T-helper 1 cell treated with Interleukin-12 subunit alpha and Interleukin-12 subunit beta and Interleukin-4 antibody, amounts not matched to agents 30 μg/mL and 1 μg/mL, for 36 hours (primary cell): ENCODE results near the gene CTNNA2.

ENCODE experiments used
- H3K27ac Mint-ChIP-seq: one replicate; pipeline ENCODE4 v1.8.0; 2021; ENCODE audit warnings: mild to moderate bottlenecking, mixed read lengths
- H3K27me3 Mint-ChIP-seq: one replicate; pipeline ENCODE4 v1.8.0; 2021; ENCODE audit warnings: low read depth, mixed read lengths
- H3K36me3 Mint-ChIP-seq: one replicate; pipeline ENCODE4 v1.8.0; 2021; ENCODE audit warnings: low read depth, mixed read lengths
- H3K4me1 Mint-ChIP-seq: one replicate; pipeline ENCODE4 v1.8.0; 2021; ENCODE audit warnings: low read depth, mixed read lengths
- H3K4me3 Mint-ChIP-seq: one replicate; pipeline ENCODE4 v1.8.0; 2021; ENCODE audit warnings: mild to moderate bottlenecking, moderate library complexity, mixed read lengths
- H3K9me3 Mint-ChIP-seq: one replicate; pipeline ENCODE4 v1.8.0; 2021; ENCODE audit warnings: mixed read lengths

CTNNA2 gene

GRCh38 chr2:79711098-79711497 is 198.2 kb downstream of the CTNNA2 start:
- Mint-ChIP-seq H3K4me3 (no peak overlapping the region), H3K27me3 (no peaks in the 10 kb centered on the region), H3K36me3 (no peaks in the 10 kb centered on the region), H3K4me1 (no peaks in the 10 kb centered on the region), H3K27ac (no peak overlapping the region), H3K9me3 (peaks cover 16% of the 10 kb centered on the region)

- H3K4me3 Mint-ChIP-seq, result no peak overlapping the region
- H3K27ac Mint-ChIP-seq, result no peak overlapping the region
- no peaks in the 10 kb centered on the region for H3K27me3 Mint-ChIP-seq
- H3K36me3 Mint-ChIP-seq, result no peaks in the 10 kb centered on the region
- H3K9me3 Mint-ChIP-seq, result peaks cover 17% of the 10 kb centered on the region
- no peaks in the 10 kb centered on the region for H3K4me1 Mint-ChIP-seq
These were observed 200.4 kb downstream of the CTNNA2 start for GRCh38 chr2:79713131-79713785.

GRCh38 chr2:79714283-79714682 is 201.4 kb downstream of the CTNNA2 start:
- Mint-ChIP-seq H3K4me1 (no peaks in the 10 kb centered on the region), H3K9me3 (peaks cover 14% of the 10 kb centered on the region), H3K4me3 (no peak overlapping the region), H3K27ac (no peak overlapping the region), H3K27me3 (no peaks in the 10 kb centered on the region), H3K36me3 (no peaks in the 10 kb centered on the region)

DNA sequence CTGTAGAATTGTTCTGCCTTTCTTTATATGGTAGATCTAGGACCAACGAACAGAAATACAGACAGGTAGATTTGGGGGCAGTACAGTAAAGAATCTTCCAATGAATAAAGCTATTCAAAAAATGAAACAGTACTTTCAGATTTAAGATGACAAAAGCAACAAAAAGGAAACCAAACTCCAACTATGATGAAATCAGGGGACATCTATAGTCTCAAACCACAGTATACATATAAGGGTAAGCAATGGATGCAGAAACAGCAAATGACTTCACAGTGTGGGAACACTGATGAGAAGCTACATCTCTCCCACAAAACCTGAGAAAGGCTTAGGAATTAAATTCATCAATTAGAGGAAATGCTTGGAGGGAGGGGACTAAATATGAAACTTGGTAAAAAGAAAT is 202.5 kb downstream of the CTNNA2 start:
- peaks cover 14% of the 10 kb centered on the region for H3K9me3 Mint-ChIP-seq
- no peaks in the 10 kb centered on the region for H3K4me1 Mint-ChIP-seq
- H3K4me3 Mint-ChIP-seq, result no peak overlapping the region
- H3K27me3 Mint-ChIP-seq, result no peaks in the 10 kb centered on the region
- no peak overlapping the region for H3K27ac Mint-ChIP-seq
- no peaks in the 10 kb centered on the region for H3K36me3 Mint-ChIP-seq

- no peak overlapping the region for H3K27ac Mint-ChIP-seq
- H3K4me1 Mint-ChIP-seq, result no peaks in the 10 kb centered on the region
- no peak overlapping the region for H3K4me3 Mint-ChIP-seq
- peaks cover 14% of the 10 kb centered on the region for H3K9me3 Mint-ChIP-seq
- no peaks in the 10 kb centered on the region for H3K36me3 Mint-ChIP-seq
- no peaks in the 10 kb centered on the region for H3K27me3 Mint-ChIP-seq
These were observed 203.4 kb downstream of the CTNNA2 start for GRCh38 chr2:79716266-79716665.

GRCh38 chr2:79717364-79718007 is 204.6 kb downstream of the CTNNA2 start:
- Mint-ChIP-seq H3K27me3 (no peaks in the 10 kb centered on the region), H3K27ac (no peak overlapping the region), H3K9me3 (peaks cover 14% of the 10 kb centered on the region), H3K36me3 (no peaks in the 10 kb centered on the region), H3K4me3 (no peak overlapping the region), H3K4me1 (no peaks in the 10 kb centered on the region)

DNA sequence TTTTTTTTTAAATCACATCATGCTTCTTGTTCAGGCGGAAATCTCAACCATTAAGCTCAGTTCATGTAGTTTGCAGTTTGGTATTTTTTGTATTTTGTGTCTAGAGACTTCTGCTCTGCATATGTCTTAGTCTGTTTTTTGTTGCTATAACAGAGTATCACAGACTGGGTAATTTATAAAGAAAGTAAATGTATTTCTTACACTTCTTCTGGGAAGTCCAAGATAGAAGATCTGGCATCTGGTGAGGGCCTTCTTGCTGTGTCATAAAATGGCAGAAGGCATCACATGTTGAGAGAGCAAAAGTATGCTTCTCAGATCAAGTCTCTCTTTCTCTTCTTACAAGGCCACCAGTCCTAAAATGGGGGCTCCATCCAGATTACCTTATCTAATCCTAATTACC is 208.2 kb downstream of the CTNNA2 start:
- H3K4me1 Mint-ChIP-seq, result no peaks in the 10 kb centered on the region
- H3K27me3 Mint-ChIP-seq, result no peaks in the 10 kb centered on the region
- H3K4me3 Mint-ChIP-seq, result no peak overlapping the region
- no peaks in the 10 kb centered on the region for H3K36me3 Mint-ChIP-seq
- H3K27ac Mint-ChIP-seq, result no peak overlapping the region
- peaks cover 10% of the 10 kb centered on the region for H3K9me3 Mint-ChIP-seq

GRCh38 chr2:79721966-79722365 is 209.1 kb downstream of the CTNNA2 start:
- no peaks in the 10 kb centered on the region for H3K36me3 Mint-ChIP-seq
- H3K27me3 Mint-ChIP-seq, result no peaks in the 10 kb centered on the region
- H3K4me3 Mint-ChIP-seq, result no peak overlapping the region
- H3K27ac Mint-ChIP-seq, result no peak overlapping the region
- H3K4me1 Mint-ChIP-seq, result no peaks in the 10 kb centered on the region
- peaks cover 4% of the 10 kb centered on the region for H3K9me3 Mint-ChIP-seq

DNA sequence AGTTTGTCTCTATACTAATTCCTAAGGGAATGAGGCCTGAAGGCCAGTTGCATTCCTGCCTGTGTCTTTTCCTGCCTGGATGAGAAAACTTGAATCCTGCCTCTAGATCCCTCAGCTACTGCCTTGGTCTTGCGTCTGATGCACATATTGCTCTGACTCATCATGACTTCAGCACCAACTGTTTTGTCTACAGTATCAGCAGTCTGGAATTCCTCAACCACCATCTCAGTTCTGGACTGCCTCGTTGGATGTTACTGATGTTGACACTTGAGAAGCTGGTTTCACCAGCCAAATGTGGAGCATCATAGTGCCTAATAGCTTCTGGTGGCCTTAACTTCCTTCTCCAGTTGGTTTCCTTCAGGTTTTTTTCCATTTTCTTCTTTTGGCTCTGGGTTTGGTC is 211.0 kb downstream of the CTNNA2 start:
- Mint-ChIP-seq H3K27me3 (no peaks in the 10 kb centered on the region), H3K27ac (no peak overlapping the region), H3K9me3 (peaks cover 7% of the 10 kb centered on the region), H3K4me3 (no peak overlapping the region), H3K36me3 (no peaks in the 10 kb centered on the region), H3K4me1 (no peaks in the 10 kb centered on the region)

GRCh38 chr2:79729532-79729931 is 216.7 kb downstream of the CTNNA2 start:
- Mint-ChIP-seq H3K9me3 (peaks cover 14% of the 10 kb centered on the region), H3K4me3 (no peak overlapping the region), H3K4me1 (no peaks in the 10 kb centered on the region), H3K36me3 (no peaks in the 10 kb centered on the region), H3K27ac (no peak overlapping the region), H3K27me3 (no peaks in the 10 kb centered on the region)

- H3K4me3 Mint-ChIP-seq, result no peak overlapping the region
- no peaks in the 10 kb centered on the region for H3K36me3 Mint-ChIP-seq
- H3K27ac Mint-ChIP-seq, result no peak overlapping the region
- peaks cover 15% of the 10 kb centered on the region for H3K9me3 Mint-ChIP-seq
- H3K4me1 Mint-ChIP-seq, result no peaks in the 10 kb centered on the region
- no peaks in the 10 kb centered on the region for H3K27me3 Mint-ChIP-seq
These were observed 221.7 kb downstream of the CTNNA2 start for GRCh38 chr2:79734518-79734917.

GRCh38 chr2:79740879-79741443 is 228.1 kb downstream of the CTNNA2 start:
- Mint-ChIP-seq H3K36me3 (no peaks in the 10 kb centered on the region), H3K27ac (no peak overlapping the region), H3K27me3 (no peaks in the 10 kb centered on the region), H3K9me3 (peaks cover 17% of the 10 kb centered on the region), H3K4me3 (no peak overlapping the region), H3K4me1 (no peaks in the 10 kb centered on the region)

DNA sequence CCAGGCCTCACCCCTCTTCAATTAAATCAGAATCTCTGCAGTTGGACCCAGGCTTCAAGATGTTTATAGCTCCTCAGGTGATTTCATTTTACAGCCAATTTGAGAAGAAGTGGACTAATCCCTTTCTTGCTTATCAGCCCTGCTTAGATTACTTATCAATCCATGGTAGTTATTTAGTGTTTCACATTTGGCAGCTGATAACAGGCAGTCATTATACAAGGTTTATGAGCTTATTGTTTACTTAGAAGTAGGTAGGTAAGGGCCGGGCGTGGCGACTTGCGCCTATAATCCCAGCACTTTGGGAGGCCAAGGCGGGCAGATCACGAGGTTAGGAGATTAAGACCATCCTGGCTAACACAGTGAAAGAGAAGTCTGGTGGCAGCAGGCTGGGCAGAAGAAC is 237.5 kb downstream of the CTNNA2 start:
- no peak overlapping the region for H3K4me3 Mint-ChIP-seq
- H3K4me1 Mint-ChIP-seq, result no peaks in the 10 kb centered on the region
- no peak overlapping the region for H3K27ac Mint-ChIP-seq
- no peaks in the 10 kb centered on the region for H3K27me3 Mint-ChIP-seq
- H3K9me3 Mint-ChIP-seq, result peaks cover 12% of the 10 kb centered on the region
- no peaks in the 10 kb centered on the region for H3K36me3 Mint-ChIP-seq

GRCh38 chr2:79757526-79757925 is 244.7 kb downstream of the CTNNA2 start:
- H3K36me3 Mint-ChIP-seq, result no peaks in the 10 kb centered on the region

DNA sequence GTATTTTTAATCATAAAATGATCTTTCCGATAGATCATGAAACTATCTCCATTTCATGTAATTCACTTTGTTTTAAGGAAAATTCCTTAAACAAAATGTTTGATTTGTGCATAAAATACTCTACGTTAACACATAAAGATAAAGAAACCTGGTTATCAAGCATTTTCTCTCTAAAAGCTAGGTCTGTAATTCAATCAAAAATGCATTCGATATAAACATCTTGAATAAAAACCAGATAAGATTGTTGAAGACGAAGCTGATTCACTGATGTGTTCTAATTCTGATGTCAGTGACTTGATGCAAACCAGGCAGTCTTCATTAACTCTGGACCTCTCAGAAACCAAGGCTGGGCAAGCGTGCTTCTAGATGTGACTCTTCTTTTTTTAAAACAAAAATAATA is 245.2 kb downstream of the CTNNA2 start:
- H3K4me1 Mint-ChIP-seq, result no peaks in the 10 kb centered on the region
- peaks cover 4% of the 10 kb centered on the region for H3K9me3 Mint-ChIP-seq
- H3K27me3 Mint-ChIP-seq, result no peaks in the 10 kb centered on the region
- H3K27ac Mint-ChIP-seq, result no peak overlapping the region
- H3K36me3 Mint-ChIP-seq, result no peaks in the 10 kb centered on the region
- H3K4me3 Mint-ChIP-seq, result no peak overlapping the region

More at GRCh38 chr2:79757526-79757925, 244.7 kb downstream of the CTNNA2 start:
- Mint-ChIP-seq H3K4me1 (no peaks in the 10 kb centered on the region), H3K4me3 (no peak overlapping the region), H3K27me3 (no peaks in the 10 kb centered on the region), H3K9me3 (peaks cover 4% of the 10 kb centered on the region), H3K27ac (no peak overlapping the region)
